GM19372 (cell line): ENCODE results near the gene PSMD3.
A peak's percentile ranks its signal among the peaks of the same experiment; 100 is the strongest.

Experiments
- ATAC-seq: cut with Tn5 transposase; IDR thresholded peaks from one replicate; pipeline ENCODE4 v1.9.1; 2021; ENCODE audit warnings: mild to moderate bottlenecking, low read depth, moderate library complexity; ENCODE audit not compliant: unreplicated experiment

Gene PSMD3

GRCh38 chr17:39955726-39956225 is 24.8 kb upstream of the PSMD3 start:
- ATAC-seq: no peak

GRCh38 chr17:39960524-39961041 is 20.0 kb upstream of the PSMD3 start:
- no peak for ATAC-seq

GRCh38 chr17:39962642-39963220 is 17.9 kb upstream of the PSMD3 start, which contains the start of gene GSDMA:
TSS of gene GSDMA (plus strand) at chr17:39963004. CDS start at chr17:39965688, 2,684 bp downstream.
- ATAC-seq: no peak

- ATAC-seq: no peak
Observed at GRCh38 chr17:39963829-39964228, 16.8 kb upstream of the PSMD3 start.

- ATAC-seq: no peak
Observed at GRCh38 chr17:39965017-39965699, 15.4 kb upstream of the PSMD3 start.

- no peak for ATAC-seq
Observed at GRCh38 chr17:39966771-39967170, 13.8 kb upstream of the PSMD3 start.

GRCh38 chr17:39968761-39969160 is 11.8 kb upstream of the PSMD3 start:
- ATAC-seq: no peak

GRCh38 chr17:39969375-39969774 is 11.2 kb upstream of the PSMD3 start:
- ATAC-seq: no peak

- ATAC-seq: no peak
Observed at GRCh38 chr17:39970157-39970692, 10.4 kb upstream of the PSMD3 start.

- ATAC-seq: no peak
Observed at GRCh38 chr17:39971076-39971603, 9.5 kb upstream of the PSMD3 start.

GRCh38 chr17:39972271-39972670 is 8.3 kb upstream of the PSMD3 start:
- no peak for ATAC-seq

GRCh38 chr17:39973496-39973895 is 7.1 kb upstream of the PSMD3 start:
- ATAC-seq: no peak

- ATAC-seq: no peak
Observed at GRCh38 chr17:39974433-39974832, 6.2 kb upstream of the PSMD3 start.

- ATAC-seq: no peak
Observed at GRCh38 chr17:39975801-39976200, 4.8 kb upstream of the PSMD3 start.

- no peak for ATAC-seq
Observed at GRCh38 chr17:39979016-39979670, 1.5 kb upstream of the PSMD3 start.

- peak; percentile 12 for ATAC-seq
Observed at GRCh38 chr17:39979893-39980350, 685 bp upstream of the PSMD3 start.

- no peak for ATAC-seq
Observed at GRCh38 chr17:39981207-39981741, 667 bp downstream of the PSMD3 start.

GRCh38 chr17:39981766-39982375 is 1.3 kb downstream of the PSMD3 start:
- ATAC-seq: no peak

- ATAC-seq: no peak
Observed at GRCh38 chr17:39988206-39988810, 7.7 kb downstream of the PSMD3 start.

- ATAC-seq: no peak
Observed at GRCh38 chr17:39994448-39994847, 13.8 kb downstream of the PSMD3 start.
